ENCODE results near the gene TWF1. TPM values are rescaled to one million over a fixed set of nuclear protein-coding genes. Genes with fewer than 3 reads are reported as not detected.

The TWF1 gene
- total and polyA plus RNA-seq, 2 of the 4 experiments (the other 2 are of a cell fraction): 67.0 to 141 TPM

GRCh38 chr12:43840338-43840737 lies 34.2 kb upstream of the TWF1 start:
- H3K9me1 ChIP-seq (ENCODE audit: insufficient read depth, low read length): peaks cover under 1% of the 10 kb centered on the region; the same call in 1 of the 2 replicates
- H2AFZ ChIP-seq (replicated peaks; ENCODE audit: low read length, poor library complexity): no peak overlapping the region
- dilution Hi-C loops (cut with HindIII; ENCODE audit: low sequenced_read_pairs, unreplicated experiment): no loop called here
- H2AK9ac ChIP-seq (replicated peaks; ENCODE audit: low read depth, low read length, poor library complexity): no peak overlapping the region
- no peak overlapping the region for H3K18ac ChIP-seq (ENCODE audit: low read depth, low read length)
- intact Hi-C loops (cut with micrococcal nuclease): no loop called here
- no peaks in the 10 kb centered on the region for H3K27me3 ChIP-seq (ENCODE audit: control insufficient read depth, insufficient read depth, low read length)
- in situ Hi-C loops (cut with MboI; ENCODE audit: low sequenced_read_pairs): no loop called here
- no peak overlapping the region for H2AK5ac ChIP-seq (ENCODE audit: low read depth, low read length)
- WGBS, 2 experiments (ENCODE audit: extremely low coverage in 2 of 2, insufficient read length in 1 of 2): no CpG with 5 or more reads among the region's 4 CpGs
- ChIA-PET POLR2A (ENCODE audit: unreplicated experiment) (no interaction called here), CTCF (interaction anchor here (0.7 kb wide), 1 partner anchor 1778 kb away, joined by 3 read pairs; no protein-coding TSS in a partner anchor)
- no peak overlapping the region for H4K91ac ChIP-seq (ENCODE audit: insufficient read depth, low read depth, low read length)
- H2BK15ac ChIP-seq (ENCODE audit: low read depth, low read length): no peak overlapping the region
- no peak overlapping the region for H2BK5ac ChIP-seq (ENCODE audit: low read depth, low read length, poor library complexity, severe bottlenecking)
- H3K14ac ChIP-seq (replicated peaks; ENCODE audit: low read depth, low read length): no peak overlapping the region
- no peak overlapping the region for H3K27ac ChIP-seq (ENCODE audit: insufficient read depth, low read length)
- H3K9me3 ChIP-seq (ENCODE audit: control insufficient read depth, insufficient read depth, low read length): no peaks in the 10 kb centered on the region
- H3K79me1 ChIP-seq (ENCODE audit: low read depth in 1 of 2, low read length in 2 of 2): peaks cover 7 to 24% of the 10 kb centered on the region in 2 experiments
- no peak for ATAC-seq (ENCODE audit: low read depth)
- no peaks in the 10 kb centered on the region for H4K20me1 ChIP-seq (ENCODE audit: insufficient read depth, low read length)
- H2BK120ac ChIP-seq (ENCODE audit: low read depth, low read length): no peak overlapping the region
- no peak overlapping the region for H4K8ac ChIP-seq (ENCODE audit: low read depth in 2 of 2, low read length in 2 of 2)
- H3K56ac ChIP-seq (ENCODE audit: extremely low read depth, insufficient read depth, low read length): no peak overlapping the region
- H4K5ac ChIP-seq (ENCODE audit: low read depth, low read length): no peak overlapping the region
- DNase-seq: no peak
- TF ChIP-seq MXI1 (IDR thresholded peaks at IDR 0.05; ENCODE audit: borderline replicate concordance, low read depth, low read length) (no peak), USF2 (IDR thresholded peaks at IDR 0.05; ENCODE audit: low read depth, low read length) (no peak), RAD21 (IDR thresholded peaks at IDR 0.05; ENCODE audit: low read length) (no peak)
- H3K4me3 ChIP-seq (ENCODE audit: insufficient read depth, low read depth, low read length): no peak overlapping the region
- H3K4ac ChIP-seq (ENCODE audit: low read depth, low read length): no peak overlapping the region
- no peaks in the 10 kb centered on the region for H3K36me3 ChIP-seq (ENCODE audit: control insufficient read depth, insufficient read depth, low read length)
- H3K4me1 ChIP-seq (ENCODE audit: control insufficient read depth, insufficient read depth, low read length): peaks cover 2% of the 10 kb centered on the region; the same call in 1 of the 2 replicates
- no peak overlapping the region for H3K9ac ChIP-seq (ENCODE audit: low read depth, low read length)
- H3K23ac ChIP-seq (ENCODE audit: low read depth, low read length): 0 out of 2 replicates have a peak overlapping the region, but pooled peaks have one; percentile 25
- no peak overlapping the region for H2BK20ac ChIP-seq (ENCODE audit: low read depth, low read length)
- no peak overlapping the region for H3K4me2 ChIP-seq (ENCODE audit: low read depth, low read length)
- BruUV-seq (replicated peaks): no TSS peak
